HG02973 (cell line): ENCODE data around the gene CCNY.
"Not testable (repeated sequence)": the region's sequence is repeated elsewhere in the genome, so short reads cannot be mapped to it uniquely, and the experiment has no call there.

ENCODE experiments used
- ATAC-seq: cut with Tn5 transposase; IDR thresholded peaks from one replicate; pipeline ENCODE4 v1.9.1; 2021; ENCODE audit warnings: moderate library complexity; ENCODE audit not compliant: unreplicated experiment

Gene CCNY

DNA sequence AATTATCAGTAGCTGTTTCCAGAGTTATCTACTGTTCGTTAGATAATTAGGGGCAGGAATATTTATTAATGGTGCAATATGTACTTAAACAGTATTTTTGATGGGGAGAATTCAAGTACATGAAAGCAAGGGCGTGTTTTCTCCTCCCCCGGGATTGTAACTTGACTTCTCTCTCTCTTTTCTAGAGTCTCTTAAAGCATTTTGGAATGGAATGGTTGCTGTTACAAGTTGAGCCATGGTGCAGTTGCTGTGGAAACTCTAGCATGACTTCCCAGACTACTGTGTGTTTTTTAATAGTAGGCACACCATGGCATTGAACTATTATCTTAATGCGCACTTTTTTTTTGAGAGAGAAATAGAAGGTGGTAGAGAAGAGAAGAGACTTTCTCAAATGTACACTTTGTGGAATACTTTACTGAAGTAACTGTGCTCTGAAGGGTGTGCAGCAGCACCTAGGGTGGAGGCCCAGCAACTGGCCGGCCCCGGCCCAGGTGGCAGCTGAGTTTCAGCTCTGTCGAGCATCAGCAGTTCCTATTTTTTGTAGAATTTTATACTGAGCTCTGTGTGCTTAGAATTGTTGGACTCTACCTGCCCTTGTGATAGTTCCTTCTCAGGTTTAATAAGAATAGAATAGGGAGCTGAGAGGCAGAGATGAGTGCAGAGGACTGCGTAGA, 64.4 kb downstream of the CCNY start:
- no peak for ATAC-seq

DNA sequence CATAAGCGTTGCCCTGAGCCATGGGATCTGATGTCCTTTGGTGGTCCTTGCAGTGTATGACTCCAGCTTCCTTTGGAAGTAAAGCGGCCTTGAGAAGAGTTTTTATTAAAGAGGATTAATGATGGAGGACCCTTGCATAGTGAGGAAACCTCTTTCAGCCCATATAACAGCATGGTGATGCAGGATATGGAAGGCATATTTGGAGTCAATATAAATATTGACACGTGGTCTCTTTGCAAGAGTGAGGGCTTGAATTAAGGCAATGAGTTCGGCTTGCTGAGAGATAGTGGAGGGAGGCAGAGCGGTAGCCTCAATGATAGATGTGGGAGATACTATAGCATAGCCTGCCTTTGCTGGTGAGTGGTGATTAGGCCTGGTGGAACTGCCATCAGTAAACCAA, 67.2 kb downstream of the CCNY start:
- ATAC-seq = not testable (repeated sequence)

DNA sequence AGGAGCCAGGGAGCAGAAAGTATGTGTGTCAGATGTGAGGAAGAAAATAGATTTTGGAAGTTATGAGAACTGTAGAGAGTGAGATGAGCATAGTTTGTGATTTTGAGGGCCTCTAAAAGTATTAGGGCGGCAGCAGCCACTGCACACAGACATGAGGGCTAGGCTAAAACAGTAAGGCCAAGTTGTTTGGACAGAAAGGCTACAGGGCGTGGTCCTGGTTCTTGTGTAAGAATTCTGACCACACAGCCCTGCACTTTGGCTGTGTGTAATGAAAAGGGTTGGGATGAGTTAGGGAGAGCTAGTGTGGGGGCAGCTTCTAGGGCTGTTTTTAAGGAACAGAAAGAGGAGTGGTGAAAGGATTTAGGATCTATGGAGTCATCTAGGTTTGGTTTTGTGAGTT, 67.8 kb downstream of the CCNY start:
- ATAC-seq = not testable (repeated sequence)

DNA sequence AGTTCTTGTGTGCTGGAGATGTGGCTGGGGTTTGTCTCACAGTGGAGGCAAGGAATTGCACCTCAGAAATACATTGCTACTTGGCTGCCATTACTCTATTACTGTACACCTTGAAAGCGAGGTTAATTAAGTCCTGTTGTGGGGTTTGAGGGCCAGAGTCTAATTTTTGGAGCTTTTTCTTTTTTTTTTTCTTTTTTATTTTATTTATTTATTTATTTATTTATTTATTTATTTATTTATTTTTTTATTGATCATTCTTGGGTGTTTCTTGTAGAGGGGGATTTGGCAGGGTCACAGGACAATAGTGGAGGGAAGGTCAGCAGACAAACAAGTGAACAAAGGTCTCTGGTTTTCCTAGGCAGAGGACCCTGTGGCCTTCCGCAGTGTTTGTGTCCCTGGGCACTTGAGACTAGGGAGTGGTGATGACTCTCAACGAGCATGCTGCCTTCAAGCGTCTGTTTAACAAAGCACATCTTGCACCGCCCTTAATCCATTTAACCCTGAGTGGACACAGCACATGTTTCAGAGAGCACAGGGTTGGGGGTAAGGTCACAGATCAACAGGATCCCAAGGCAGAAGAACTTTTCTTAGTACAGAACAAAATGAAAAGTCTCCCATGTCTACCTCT, 69.8 kb downstream of the CCNY start:
- ATAC-seq = not testable (repeated sequence)

DNA sequence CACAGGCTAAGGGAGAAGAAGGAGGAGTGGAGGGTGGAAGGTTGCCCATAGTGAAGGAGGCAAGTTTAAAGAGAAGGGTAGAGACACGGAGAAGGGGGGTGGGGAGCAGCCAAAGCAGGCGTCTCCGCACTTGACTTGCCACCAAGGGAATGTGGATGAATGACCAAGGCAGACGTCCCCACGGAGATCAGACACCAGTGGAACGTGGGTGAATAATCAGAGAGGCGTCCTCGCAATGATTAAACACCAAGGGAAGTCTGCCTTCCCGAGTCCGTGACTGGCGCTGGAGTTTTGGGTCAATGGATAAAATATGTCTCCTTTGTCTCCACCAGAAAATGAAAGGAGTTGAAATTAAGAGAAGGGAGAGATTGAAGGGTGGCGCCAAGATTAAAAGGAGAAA, 71.4 kb downstream of the CCNY start:
- not testable (repeated sequence) for ATAC-seq

DNA sequence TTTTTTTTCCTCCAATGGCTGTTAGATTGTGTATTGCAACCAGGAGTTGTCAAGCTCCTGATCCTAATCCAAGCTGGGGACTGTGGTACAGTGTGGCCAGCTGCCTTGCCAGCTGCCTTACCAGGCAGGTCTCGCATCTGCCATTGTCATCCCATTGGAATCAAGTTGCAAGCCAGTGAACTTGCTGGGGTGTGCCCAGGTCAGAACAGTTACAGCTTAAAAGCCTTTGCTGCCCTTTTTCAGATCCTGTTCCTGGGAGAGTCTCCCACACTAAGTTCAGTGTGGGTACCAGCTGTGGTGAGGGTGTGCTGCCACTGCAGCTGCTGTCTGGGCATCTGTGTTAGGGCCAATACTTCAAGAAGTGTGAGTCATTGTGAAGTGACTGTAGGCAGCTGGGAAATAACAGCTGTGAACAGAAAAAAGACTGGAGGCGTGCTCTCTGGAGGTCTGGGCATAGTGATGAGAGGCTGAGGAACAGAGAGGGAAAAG, 72.8 kb downstream of the CCNY start:
- ATAC-seq = no peak

DNA sequence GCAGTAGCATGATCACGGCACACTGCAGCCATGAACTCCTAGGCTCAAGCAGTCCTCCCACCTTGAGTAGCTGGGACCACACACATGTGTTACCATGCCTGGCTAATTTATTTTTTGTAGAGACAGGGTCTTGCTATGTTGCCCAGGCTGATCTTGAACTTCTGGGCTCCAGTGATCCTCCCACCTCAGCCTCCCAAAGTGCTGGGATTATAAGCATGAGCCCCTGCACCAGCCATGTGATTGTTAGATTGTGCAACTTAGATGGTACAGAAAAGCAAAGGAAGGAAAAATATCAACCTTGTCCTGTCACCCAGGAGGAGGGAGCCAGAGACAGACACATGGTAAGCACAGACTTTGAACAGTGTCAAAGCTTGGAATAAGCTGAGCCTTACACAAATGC, 73.5 kb downstream of the CCNY start:
- no peak for ATAC-seq

DNA sequence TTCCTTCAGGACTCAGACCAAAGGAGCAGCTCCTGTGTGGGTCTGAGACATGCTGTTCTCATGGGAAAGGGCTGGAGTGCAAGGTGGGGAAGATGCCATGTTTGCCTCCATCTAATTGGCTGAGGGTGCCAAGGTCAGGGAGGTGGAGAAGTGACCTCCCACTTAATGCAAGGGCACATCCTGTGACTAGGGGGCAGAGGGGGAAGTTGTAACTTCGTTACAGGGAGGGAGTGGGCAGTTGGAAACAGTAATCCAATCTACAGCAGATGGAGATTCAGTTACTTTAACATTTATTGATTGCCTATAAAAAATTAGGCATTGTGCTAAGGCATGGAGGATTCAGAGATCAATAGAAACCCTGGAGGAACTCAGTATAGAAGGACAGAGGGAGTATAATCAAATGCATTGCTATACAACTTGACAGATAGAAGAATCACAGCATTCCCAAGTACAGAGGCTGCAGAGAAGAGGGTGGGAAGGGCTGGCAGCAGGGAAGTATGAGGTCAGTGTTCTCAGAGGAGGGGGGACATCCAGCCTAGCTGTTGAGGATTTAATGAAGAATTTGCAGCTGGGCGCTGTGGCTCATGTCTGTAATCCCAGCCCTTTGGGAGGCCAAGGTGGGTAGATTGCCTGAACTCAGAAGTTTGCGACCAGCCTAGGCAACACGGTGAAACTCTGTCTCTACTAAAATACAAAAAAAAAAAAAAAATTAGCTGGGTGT, 75.9 kb downstream of the CCNY start:
- no peak for ATAC-seq

DNA sequence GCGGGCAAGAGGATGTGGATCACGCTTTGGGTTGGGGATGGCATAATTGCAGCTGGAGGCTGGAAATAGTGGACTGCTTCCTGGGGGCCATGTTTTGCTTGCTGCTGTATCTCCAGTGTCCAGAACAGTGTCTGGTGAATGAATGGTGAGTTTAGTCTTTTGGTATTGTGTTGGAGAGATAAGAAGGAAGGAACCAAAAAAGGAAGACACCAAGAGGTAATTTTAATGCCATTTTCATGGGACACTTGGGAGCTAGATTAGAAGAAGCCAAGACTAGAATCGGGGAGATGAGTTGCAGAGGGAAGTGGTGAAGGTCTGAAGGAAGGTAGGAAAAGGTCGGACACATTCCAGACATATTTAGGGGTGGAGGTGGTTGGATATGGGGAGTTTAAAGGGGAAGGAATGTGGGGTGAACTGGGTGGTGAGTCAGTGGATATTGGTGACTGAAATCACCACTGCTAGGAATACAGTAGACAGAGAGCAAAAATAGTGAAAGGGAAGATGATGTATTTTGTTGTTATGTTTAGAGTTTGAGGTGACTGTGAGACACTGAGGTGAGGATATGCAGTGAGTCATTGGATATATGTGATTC, 76.7 kb downstream of the CCNY start:
- no peak for ATAC-seq

DNA sequence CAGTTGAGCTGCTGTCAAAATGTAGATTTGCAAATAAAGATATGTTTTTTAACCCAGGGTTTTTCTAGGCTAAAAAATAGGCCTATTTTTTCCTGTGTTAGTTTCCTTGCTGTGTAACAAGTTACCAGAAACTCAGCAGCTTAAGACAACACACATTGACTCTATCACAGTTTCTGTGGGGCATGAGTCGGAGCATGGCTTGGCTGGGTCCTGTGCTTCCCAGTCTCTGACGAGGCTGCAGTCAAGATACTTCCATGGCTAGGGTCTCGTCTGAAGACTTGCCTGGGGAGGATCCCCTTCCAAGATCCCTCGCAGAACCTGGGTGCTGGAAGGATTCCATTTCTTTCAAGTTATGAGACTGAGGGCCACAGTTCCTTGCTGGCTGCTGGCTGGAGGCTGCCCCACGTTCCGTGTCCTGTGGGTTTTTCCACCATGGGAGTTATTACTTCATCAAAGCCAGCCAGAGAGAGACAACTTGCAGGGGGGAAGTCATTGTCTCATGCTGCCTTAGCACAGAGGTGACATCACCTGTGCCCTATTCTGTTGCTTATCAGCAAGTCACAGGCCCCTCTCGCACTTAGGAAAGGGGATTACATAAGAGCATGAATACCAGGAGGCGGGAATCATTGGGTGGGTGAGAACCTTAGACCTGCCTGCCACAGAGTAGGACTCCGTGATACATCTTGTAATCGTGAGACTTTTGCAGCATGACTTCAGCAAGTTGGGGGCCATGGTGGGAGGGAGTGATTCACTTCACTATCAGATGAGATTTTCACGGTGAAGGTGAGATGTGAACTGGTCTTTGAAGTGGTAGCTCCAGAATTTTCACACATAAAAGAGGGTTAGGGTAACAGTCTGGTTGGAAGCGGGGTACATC, 77.9 kb downstream of the CCNY start:
- ATAC-seq = no peak

DNA sequence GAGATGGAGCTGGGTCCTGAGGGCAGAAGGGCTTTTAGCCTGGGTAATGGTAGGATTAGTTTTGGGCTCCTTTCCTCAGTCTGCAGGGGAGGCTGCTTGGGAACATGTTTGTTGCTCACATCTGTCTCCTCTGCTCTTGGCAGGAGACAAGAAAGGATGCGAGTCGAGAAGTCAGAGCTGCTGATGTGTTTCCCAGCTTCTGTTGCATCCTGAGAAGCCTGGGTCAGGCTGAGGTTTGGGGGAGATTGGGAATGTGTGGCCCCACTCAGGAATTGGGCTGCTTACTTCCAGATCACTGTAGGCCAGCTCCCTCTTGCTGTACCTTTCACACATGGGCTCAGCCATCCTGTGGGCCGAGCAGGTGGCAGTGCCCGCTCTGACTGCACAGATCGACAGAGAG, 79.2 kb downstream of the CCNY start:
- no peak for ATAC-seq

DNA sequence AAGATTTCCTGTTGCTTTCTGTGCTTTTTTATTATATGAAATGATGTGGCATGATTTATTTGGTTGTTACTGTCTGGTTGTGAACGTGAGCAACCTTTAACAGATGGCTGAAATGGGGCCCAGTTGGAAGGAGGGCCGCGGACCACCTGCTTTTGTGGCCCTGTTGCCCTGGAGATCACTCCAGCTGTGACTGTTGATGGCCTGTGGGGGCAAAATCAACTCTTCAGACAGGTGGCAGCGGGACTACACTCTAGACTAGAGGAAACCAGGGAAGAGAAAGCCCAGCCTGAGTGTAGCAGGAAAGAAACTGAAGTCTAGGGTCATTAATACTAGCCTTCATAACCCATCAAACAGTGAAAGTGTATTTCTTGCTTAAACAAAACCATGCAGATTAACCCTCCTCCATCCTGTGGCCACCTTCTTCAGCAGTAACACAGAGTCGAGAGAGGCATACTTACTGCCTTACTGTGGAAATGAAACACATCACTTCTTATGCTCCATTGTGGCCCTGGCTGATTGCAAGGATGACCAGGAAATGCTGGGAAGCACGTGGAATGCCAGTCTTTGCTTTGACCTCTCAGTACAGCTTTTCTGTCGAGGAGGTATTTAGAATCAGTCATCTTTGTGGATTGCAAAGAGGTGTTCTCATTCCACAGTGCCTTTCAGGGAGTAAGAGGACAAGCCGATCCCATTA, 80.5 kb downstream of the CCNY start:
- no peak for ATAC-seq

DNA sequence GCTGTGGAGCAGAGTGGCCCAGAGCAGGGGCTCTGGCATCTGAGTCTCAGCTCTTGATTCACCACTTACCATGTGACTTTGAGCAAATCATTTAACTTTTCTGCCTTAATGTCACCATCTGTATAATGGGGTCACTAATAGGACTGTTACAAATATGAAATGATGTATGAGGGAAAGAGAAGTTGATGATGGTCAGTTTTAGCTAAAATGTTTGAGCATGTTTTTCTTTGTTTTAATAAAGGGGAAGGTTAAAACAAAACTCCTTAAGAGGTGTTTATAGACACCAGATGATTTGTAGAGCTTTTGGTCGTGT, 81.0 kb downstream of the CCNY start:
- ATAC-seq = no peak

DNA sequence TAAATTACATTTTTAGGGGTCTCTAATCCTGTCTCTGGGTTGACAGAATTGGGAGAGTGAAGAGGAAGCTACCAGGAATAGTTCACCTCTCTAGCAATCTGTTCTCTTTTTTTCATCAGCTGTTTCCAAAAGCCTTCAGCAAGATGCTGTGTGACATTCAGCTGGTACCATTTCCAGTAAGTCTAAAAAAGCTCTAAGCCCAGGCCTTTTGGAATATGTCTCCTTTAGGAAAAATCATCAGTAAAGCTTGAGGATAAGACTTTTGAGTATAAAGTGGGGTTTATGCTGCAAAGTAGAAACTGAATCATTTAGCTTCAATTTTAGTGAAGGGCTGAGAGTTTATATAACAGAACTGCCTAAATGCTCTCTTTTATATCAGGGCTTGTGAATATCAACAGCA, 81.5 kb downstream of the CCNY start:
- ATAC-seq = no peak

DNA sequence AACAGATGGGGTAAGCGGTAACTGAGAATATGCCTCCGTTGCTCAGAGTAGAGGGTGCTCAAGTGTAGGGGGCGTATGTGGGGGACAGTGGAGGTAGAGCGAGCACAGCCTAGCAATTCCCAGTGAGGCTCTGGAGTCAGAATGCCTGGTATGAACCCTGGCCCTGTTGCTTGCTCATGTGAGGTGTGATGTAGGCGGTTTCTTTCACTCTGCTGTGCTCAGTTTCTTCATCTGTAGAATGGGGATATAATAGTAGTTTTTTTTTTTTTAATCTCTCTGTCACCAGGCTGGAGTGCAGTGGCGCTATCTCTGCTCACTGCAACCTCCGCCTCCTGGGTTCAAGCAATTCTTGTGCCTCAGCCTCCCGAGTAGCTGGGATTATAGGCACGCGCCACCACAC, 82.3 kb downstream of the CCNY start:
- not testable (repeated sequence) for ATAC-seq

DNA sequence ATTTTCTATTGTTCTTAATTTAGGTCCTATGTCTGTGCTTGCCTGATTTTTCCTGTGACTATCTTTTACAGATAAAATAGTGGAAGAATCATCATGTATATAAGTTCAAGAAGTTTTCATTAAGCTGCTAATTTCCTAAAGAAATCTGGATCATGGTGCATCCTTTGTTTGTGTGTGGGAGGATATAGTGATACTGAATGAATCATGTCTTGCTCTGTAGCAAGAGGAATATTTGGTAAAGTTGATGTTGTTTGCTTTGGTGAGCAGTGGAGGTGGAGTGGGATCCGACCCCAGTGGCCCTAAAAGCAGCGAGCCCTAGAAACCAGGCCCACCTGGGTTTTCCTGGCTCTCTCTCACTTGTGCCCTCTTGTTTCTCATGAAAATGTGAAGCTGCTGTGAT, 83.7 kb downstream of the CCNY start:
- no peak for ATAC-seq

DNA sequence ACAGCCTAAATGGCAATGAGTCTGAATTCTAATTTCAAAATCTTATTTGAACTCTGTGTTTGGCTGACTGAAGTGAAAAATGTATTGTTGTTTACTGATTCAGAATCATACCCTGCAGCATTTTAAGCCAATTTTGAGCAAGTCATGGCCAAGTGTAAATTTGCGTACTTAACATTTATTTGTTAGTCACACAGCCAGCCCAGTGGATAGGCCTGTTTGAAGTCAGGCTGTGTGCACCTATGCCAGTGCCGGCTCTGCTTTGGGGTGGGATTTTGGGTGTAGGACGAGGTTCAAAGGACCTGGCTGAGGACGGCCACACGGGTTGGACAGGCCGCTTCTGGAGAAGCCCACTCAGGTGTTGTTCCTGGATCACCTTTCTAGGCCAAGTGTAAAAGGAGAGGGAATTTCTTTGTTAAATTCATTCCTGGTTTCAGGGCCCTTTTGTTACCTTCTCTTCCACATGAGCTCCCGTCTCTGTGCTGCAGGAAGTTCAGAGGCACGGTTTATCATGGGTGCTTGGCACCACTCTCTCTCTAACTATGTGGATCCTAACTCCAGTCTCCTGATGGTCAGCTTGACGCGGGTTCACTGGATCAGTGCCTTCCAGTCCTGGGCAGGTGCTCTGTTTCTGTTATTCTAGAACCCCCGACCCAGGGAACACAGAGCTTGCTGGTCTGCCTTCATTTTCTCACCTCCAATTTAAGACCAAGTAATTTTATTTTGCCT, 84.7 kb downstream of the CCNY start:
- ATAC-seq = no peak

DNA sequence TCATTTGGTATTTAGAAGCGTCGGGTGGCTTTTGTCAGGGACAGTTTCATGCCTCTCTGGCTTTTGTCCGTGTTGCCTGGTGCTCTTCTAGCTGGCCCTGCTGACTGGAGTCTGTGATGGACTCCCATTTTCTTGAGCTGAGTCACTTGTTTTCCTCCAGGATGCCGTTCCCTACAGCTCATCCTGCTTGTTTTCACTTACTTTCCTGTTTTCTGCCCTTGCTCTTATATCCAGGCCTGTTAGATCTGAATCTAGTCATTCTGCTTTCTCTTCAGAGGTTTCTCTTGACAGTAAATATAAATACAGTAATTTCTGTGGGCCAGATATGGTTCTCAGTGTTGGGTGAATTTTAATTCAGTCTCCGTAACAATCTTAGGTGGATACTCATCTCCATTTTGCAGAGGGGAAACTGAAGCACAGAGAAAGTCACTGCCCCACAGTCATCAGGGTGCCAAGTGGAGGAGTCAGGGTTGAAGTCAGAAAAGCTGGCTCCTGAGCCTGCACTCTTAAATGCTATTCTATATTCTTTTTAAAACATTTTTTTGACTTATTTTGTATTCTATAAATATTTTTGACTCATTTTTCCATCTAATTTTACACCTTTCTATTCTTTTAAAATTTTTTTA, 85.4 kb downstream of the CCNY start:
- ATAC-seq = no peak

DNA sequence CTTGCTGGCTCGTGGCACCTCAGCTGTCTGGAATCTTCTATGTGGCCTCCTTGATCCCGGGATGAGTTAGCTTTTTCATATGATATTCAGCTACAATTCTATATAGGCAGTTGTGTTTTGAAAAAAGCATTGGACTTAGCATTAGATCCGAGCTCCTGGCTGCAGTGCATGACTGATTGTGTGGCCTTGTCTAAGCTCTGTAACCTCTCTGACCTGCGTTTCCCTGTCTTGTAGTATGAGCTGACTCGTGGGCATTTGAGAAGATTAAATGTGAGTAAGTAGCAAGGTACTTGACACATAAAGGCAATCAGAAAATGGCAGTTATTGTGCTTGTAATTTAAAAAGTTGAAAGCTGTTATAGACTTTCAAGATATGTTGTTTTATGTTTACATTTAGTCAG, 85.9 kb downstream of the CCNY start:
- ATAC-seq = no peak
